IPS DF 6.9 (cell line): Measurements from ENCODE around the gene TBC1D30.
"Not testable (repeated sequence)": the region's sequence is repeated elsewhere in the genome, so short reads cannot be mapped to it uniquely, and the experiment has no call there.

Experiments
- DNase-seq: peaks from one replicate; pipeline ENCODE4 v3.0.0-alpha.2; 2013; ENCODE audit warnings: low read depth, low spot score
- H3K27ac ChIP-seq: one replicate; pipeline ENCODE4 v1.5.1; 2013; ENCODE audit warnings: low read length, control low read depth
- H3K27me3 ChIP-seq: 2 replicates; pipeline ENCODE4 v1.6.1; 2013; ENCODE audit warnings: mild to moderate bottlenecking, low read length; ENCODE audit not compliant: control insufficient read depth, insufficient read depth
- H3K36me3 ChIP-seq: 2 replicates; pipeline ENCODE4 v1.6.1; 2013; ENCODE audit warnings: low read length; ENCODE audit not compliant: control insufficient read depth, insufficient read depth
- H3K4me1 ChIP-seq: 2 replicates; pipeline ENCODE4 v1.6.1; 2013; ENCODE audit warnings: low read length; ENCODE audit not compliant: control insufficient read depth, insufficient read depth
- H3K4me3 ChIP-seq: 2 replicates; pipeline ENCODE4 v1.5.1; 2013; ENCODE audit warnings: mild to moderate bottlenecking, low read length
- H3K9me3 ChIP-seq: 2 replicates; pipeline ENCODE4 v1.6.1; 2013; ENCODE audit warnings: low read length, inconsistent platforms; ENCODE audit not compliant: control insufficient read depth, insufficient read depth
- WGBS: extraction: QIAGEN DNeasy Blood & Tissue Kit; methylation state at CpG from one replicate; pipeline ENCODE4 v1.1.7; 2013; ENCODE audit warnings: mixed read lengths, missing lambda C conversion rate; ENCODE audit not compliant: insufficient read length, insufficient coverage; 5-methylcytosine and 5-hydroxymethylcytosine counted together

The TBC1D30 gene

GRCh38 chr12:64824500-64825142 lies at the start of gene TBC1D30:
TSS of gene TBC1D30 (plus strand) at chr12:64824647. CDS start at chr12:64824880, 233 bp downstream.
- WGBS: no CpG with 5 or more reads among the region's 69 CpGs

GRCh38 chr12:64775147-64775736 lies 49.2 kb upstream of the TBC1D30 start:
- not testable (repeated sequence) for H3K27ac ChIP-seq, H3K36me3 ChIP-seq, H3K4me3 ChIP-seq, H3K4me1 ChIP-seq, H3K27me3 ChIP-seq, H3K9me3 ChIP-seq, DNase-seq

More at GRCh38 chr12:64824500-64825142, at the start of gene TBC1D30:
- H3K4me3 ChIP-seq: peak within 1 kb of the TSS; percentile 27; the same call in 1 of the 2 replicates
- H3K27me3 ChIP-seq: peaks cover 24% of the 10 kb centered on the region
- no peak within 1 kb of the TSS for H3K27ac ChIP-seq
- H3K9me3 ChIP-seq: no peaks in the 10 kb centered on the region
- H3K4me1 ChIP-seq: no peaks in the 10 kb centered on the region
- no peaks in the 10 kb centered on the region for H3K36me3 ChIP-seq
- DNase-seq: no peak

- H3K27me3 ChIP-seq: peaks cover 14% of the 10 kb centered on the region; the same call in 1 of the 2 replicates
- H3K9me3 ChIP-seq: no peaks in the 10 kb centered on the region
- no CpG with 5 or more reads among the region's 10 CpGs for WGBS
- H3K4me1 ChIP-seq: no peaks in the 10 kb centered on the region
- H3K36me3 ChIP-seq: no peaks in the 10 kb centered on the region; the same call in 1 of the 2 replicates
- H3K27ac ChIP-seq: no peak overlapping the region
- no peak overlapping the region for H3K4me3 ChIP-seq
- no peak for DNase-seq
Observed at GRCh38 chr12:64779354-64779974, 45.0 kb upstream of the TBC1D30 start.

- Histone ChIP-seq H3K4me1 (no peaks in the 10 kb centered on the region), H3K9me3 (no peaks in the 10 kb centered on the region), H3K4me3 (peak overlapping the region; percentile 36; the same call in 1 of the 2 replicates), H3K36me3 (no peaks in the 10 kb centered on the region; the same call in 1 of the 2 replicates), H3K27ac (no peak overlapping the region), H3K27me3 (peaks cover 14% of the 10 kb centered on the region; the same call in 1 of the 2 replicates)
- no peak for DNase-seq
- WGBS: no CpG with 5 or more reads among the region's 15 CpGs
Observed at GRCh38 chr12:64780132-64780530, 44.3 kb upstream of the TBC1D30 start.

- Histone ChIP-seq H3K4me3 (peak overlapping the region; percentile 36; the same call in 1 of the 2 replicates), H3K27ac (no peak overlapping the region), H3K36me3 (no peaks in the 10 kb centered on the region; the same call in 1 of the 2 replicates), H3K9me3 (no peaks in the 10 kb centered on the region), H3K27me3 (peaks cover 14% of the 10 kb centered on the region; the same call in 1 of the 2 replicates), H3K4me1 (no peaks in the 10 kb centered on the region)
- no peak for DNase-seq
- no CpG with 5 or more reads among the region's 103 CpGs for WGBS
Observed at GRCh38 chr12:64780531-64781279, 43.7 kb upstream of the TBC1D30 start.

GRCh38 chr12:64781280-64782190 lies 42.9 kb upstream of the TBC1D30 start:
- DNase-seq: no peak
- WGBS: no CpG with 5 or more reads among the region's 39 CpGs
- H3K4me1 ChIP-seq: no peaks in the 10 kb centered on the region
- no peak overlapping the region for H3K27ac ChIP-seq
- peaks cover 14% of the 10 kb centered on the region; the same call in 1 of the 2 replicates for H3K27me3 ChIP-seq
- H3K9me3 ChIP-seq: no peaks in the 10 kb centered on the region
- peak overlapping the region; percentile 36; the same call in 1 of the 2 replicates for H3K4me3 ChIP-seq
- H3K36me3 ChIP-seq: no peaks in the 10 kb centered on the region; the same call in 1 of the 2 replicates

- Histone ChIP-seq H3K27me3 (peaks cover 14% of the 10 kb centered on the region; the same call in 1 of the 2 replicates), H3K9me3 (no peaks in the 10 kb centered on the region), H3K27ac (no peak overlapping the region), H3K4me3 (no peak overlapping the region), H3K36me3 (no peaks in the 10 kb centered on the region; the same call in 1 of the 2 replicates), H3K4me1 (no peaks in the 10 kb centered on the region)
- no peak for DNase-seq
- WGBS: no CpG with 5 or more reads among the region's 6 CpGs
Observed at GRCh38 chr12:64782191-64782876, 42.1 kb upstream of the TBC1D30 start.

GRCh38 chr12:64785838-64786237 lies 38.6 kb upstream of the TBC1D30 start:
- Histone ChIP-seq H3K36me3 (no peaks in the 10 kb centered on the region), H3K27me3 (peaks cover 9% of the 10 kb centered on the region; the same call in 1 of the 2 replicates), H3K4me3 (no peak overlapping the region), H3K9me3 (no peaks in the 10 kb centered on the region), H3K27ac (no peak overlapping the region), H3K4me1 (peaks cover 1% of the 10 kb centered on the region; the same call in 1 of the 2 replicates)
- no CpG with 5 or more reads among the region's 6 CpGs for WGBS
- no peak for DNase-seq

- H3K36me3 ChIP-seq: no peaks in the 10 kb centered on the region
- no peaks in the 10 kb centered on the region for H3K27me3 ChIP-seq
- WGBS: no CpG with 5 or more reads among the region's 1 CpG
- H3K9me3 ChIP-seq: no peaks in the 10 kb centered on the region
- H3K27ac ChIP-seq: no peak overlapping the region
- DNase-seq: no peak
- no peak overlapping the region for H3K4me3 ChIP-seq
- H3K4me1 ChIP-seq: peaks cover 1% of the 10 kb centered on the region; the same call in 1 of the 2 replicates
Observed at GRCh38 chr12:64790166-64790565, 34.3 kb upstream of the TBC1D30 start.
